ENCODE measurements around the gene LITAFD.

LITAFD gene

GRCh38 chr16:8855051-8855786 is 26.9 kb upstream of the LITAFD start:
- no peak for TF ChIP-seq CTCF (IDR thresholded peaks at IDR 0.05; ENCODE audit: insufficient read depth, low read length, missing control alignments)
- no peak overlapping the region for H3K4me3 ChIP-seq (ENCODE audit: low read depth, low read length)
- POLR2A ChIA-PET: no interaction called here
- DNase-seq (ENCODE audit: low read depth, low spot score): no peak
- CTCF ChIA-PET: interaction anchor here (1.2 to 2.4 kb wide), 4 partner anchors 9 to 25 kb away, joined by 3 to 7 read pairs (median 5); partner anchors contain the start of gene CARHSP1

GRCh38 chr16:8855972-8856371 is 26.2 kb upstream of the LITAFD start:
- no peak overlapping the region for H3K4me3 ChIP-seq (ENCODE audit: low read depth, low read length)
- no peak for TF ChIP-seq CTCF (IDR thresholded peaks at IDR 0.05; ENCODE audit: insufficient read depth, low read length, missing control alignments)
- DNase-seq (ENCODE audit: low read depth, low spot score): no peak
- POLR2A ChIA-PET: no interaction called here
- CTCF ChIA-PET: interaction anchor here (1.0 to 2.4 kb wide), 4 partner anchors 9 to 24 kb away, joined by 3 to 7 read pairs (median 4); partner anchors contain the start of gene CARHSP1

GRCh38 chr16:8858994-8859912 is 22.9 kb upstream of the LITAFD start:
- TF ChIP-seq CTCF (IDR thresholded peaks at IDR 0.05; ENCODE audit: insufficient read depth, low read length, missing control alignments): no peak
- ChIA-PET POLR2A (interaction anchor here (0.6 to 1.5 kb wide), 2 partner anchors 9 to 16 kb away, joined by 3 to 7 read pairs; partner anchors contain the start of gene CARHSP1), CTCF (interaction anchor here (1.1 kb wide), 1 partner anchor 21 kb away, joined by 7 read pairs; no protein-coding TSS in a partner anchor)
- H3K4me3 ChIP-seq (ENCODE audit: low read depth, low read length): no peak overlapping the region
- no peak for DNase-seq (ENCODE audit: low read depth, low spot score)

GRCh38 chr16:8859913-8860881 is 22.0 kb upstream of the LITAFD start:
- TF ChIP-seq CTCF (IDR thresholded peaks at IDR 0.05; ENCODE audit: insufficient read depth, low read length, missing control alignments): no peak
- ChIA-PET CTCF (no interaction called here), POLR2A (interaction anchor here (0.9 to 1.5 kb wide), 2 partner anchors 8 to 40 kb away, joined by 3 to 7 read pairs; partner anchors contain the start of gene CARHSP1)
- no peak for DNase-seq (ENCODE audit: low read depth, low spot score)
- no peak overlapping the region for H3K4me3 ChIP-seq (ENCODE audit: low read depth, low read length)

GRCh38 chr16:8861563-8862308 is 20.4 kb upstream of the LITAFD start:
- POLR2A ChIA-PET: no interaction called here
- no peak for TF ChIP-seq CTCF (IDR thresholded peaks at IDR 0.05; ENCODE audit: insufficient read depth, low read length, missing control alignments)
- CTCF ChIA-PET: interaction anchor here (6.5 kb wide), 1 partner anchor 18 kb away, joined by 36 read pairs; no protein-coding TSS in a partner anchor
- H3K4me3 ChIP-seq (ENCODE audit: low read depth, low read length): no peak overlapping the region
- DNase-seq (ENCODE audit: low read depth, low spot score): no peak
